Prostate gland (tissue), 2 donors: Measurements from ENCODE around the gene MAML2.

ENCODE experiments used
- CTCF ChIP-seq, 4 experiments: fragments of 200-600 bp in 2 of 4; fragments of 450-650 bp in 2 of 4; sonication (generic) in 2 of 4; IDR thresholded peaks; 1 replicate in 3 of 4; 2 replicates in 1 of 4; pipeline ENCODE4 v1.5.1; 2016 to 2019; ENCODE audit warnings: antibody characterized with exemption in 4 of 4, mild to moderate bottlenecking in 2 of 4, moderate library complexity in 2 of 4
- POLR2A ChIP-seq: fragments of 450-650 bp; IDR thresholded peaks from one replicate; pipeline ENCODE4 v1.6.1; 2016; ENCODE audit warnings: antibody characterized with exemption, mild to moderate bottlenecking
- POLR2AphosphoS5 ChIP-seq: sonication (generic); formaldehyde crosslinking; IDR thresholded peaks from one replicate; pipeline ENCODE4 v1.6.1; 2017; ENCODE audit warnings: antibody characterized with exemption

GRCh38 chr11:96156379-96156722 is 186.6 kb downstream of the MAML2 start:
- TF ChIP-seq CTCF (IDR thresholded peaks at IDR 0.05) (no peak), POLR2AphosphoS5 (no peak), POLR2A (no peak)
